HG03378 (cell line): Measurements from ENCODE around the gene MID1.

ENCODE experiments used
- ATAC-seq: cut with Tn5 transposase; IDR thresholded peaks from one replicate; pipeline ENCODE4 v1.9.1; 2021; ENCODE audit warnings: mild to moderate bottlenecking, moderate library complexity; ENCODE audit not compliant: unreplicated experiment

MID1 gene

GRCh38 chrX:10450229-10450958 lies 170.0 kb downstream of the MID1 start:
- no peak for ATAC-seq

- ATAC-seq, result no peak
Observed at GRCh38 chrX:10447564-10448214, 172.7 kb downstream of the MID1 start.

- no peak for ATAC-seq
Observed at GRCh38 chrX:10444204-10444603, 176.2 kb downstream of the MID1 start.

DNA sequence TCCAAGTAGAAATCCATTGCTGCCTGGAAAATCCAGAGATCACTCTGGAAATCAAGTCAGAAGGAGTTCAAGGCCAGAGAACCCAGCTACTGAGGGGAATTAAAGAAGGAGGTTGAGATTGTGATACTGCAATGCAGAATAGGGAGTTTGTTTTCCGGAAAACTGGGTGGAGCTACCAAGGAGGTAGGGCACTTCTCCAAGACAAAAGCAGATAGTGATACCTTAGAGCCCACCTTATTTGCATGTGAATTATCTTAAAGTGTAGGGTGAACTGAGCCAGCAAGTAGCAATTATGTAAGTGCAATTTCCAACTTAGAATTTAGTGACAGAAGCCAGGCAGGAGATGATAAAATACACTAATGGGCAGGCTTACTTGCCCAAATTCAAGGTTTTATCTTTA lies 178.9 kb downstream of the MID1 start:
- ATAC-seq, result no peak

GRCh38 chrX:10433296-10433965 lies 187.0 kb downstream of the MID1 start:
- ATAC-seq, result no peak

- no peak for ATAC-seq
Observed at GRCh38 chrX:10429908-10430307, 190.5 kb downstream of the MID1 start.

- no peak for ATAC-seq
Observed at GRCh38 chrX:10427249-10427648, 193.1 kb downstream of the MID1 start.

DNA sequence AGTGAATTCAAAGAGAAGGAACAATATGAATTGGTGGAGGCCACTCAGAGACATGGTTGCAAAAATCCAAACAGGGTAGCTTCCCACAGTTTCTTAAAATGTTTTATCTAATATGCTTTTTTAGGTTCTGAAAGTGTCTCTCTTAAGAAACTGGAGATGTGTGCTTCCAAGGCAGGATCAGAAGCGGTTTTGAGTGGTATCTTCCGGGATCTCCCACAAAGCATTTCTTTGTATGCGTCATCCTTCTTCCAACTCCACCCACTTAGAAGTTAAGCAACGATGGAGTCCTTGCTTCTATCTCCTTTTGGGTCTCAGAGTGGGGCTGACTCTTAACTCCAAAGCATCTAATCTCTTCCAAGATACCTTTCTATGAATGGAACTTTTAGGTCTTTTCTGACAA lies 196.7 kb downstream of the MID1 start:
- no peak for ATAC-seq

GRCh38 chrX:10420134-10420533 lies 200.3 kb downstream of the MID1 start:
- ATAC-seq, result no peak

DNA sequence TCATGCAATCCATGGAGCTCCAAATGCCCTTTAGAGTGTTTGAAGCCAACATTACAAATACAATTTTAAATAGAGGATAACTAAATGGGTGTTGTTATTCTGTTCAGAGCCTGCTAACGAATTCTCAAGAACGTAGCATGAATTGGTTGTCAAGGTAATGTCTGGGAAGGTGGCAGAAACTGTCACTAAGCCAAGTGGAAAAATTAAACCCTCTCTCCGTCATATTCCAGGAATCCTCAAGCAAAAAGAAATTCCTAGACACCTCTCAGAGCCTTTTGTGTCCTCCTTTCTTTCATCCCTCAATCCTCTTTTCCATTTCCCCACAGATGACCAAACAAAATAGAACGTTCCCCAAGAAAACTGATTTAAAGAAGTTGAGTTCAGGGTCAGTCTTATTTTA lies 204.0 kb downstream of the MID1 start:
- ATAC-seq, result no peak

GRCh38 chrX:10415306-10416001 lies 204.9 kb downstream of the MID1 start:
- no peak for ATAC-seq

DNA sequence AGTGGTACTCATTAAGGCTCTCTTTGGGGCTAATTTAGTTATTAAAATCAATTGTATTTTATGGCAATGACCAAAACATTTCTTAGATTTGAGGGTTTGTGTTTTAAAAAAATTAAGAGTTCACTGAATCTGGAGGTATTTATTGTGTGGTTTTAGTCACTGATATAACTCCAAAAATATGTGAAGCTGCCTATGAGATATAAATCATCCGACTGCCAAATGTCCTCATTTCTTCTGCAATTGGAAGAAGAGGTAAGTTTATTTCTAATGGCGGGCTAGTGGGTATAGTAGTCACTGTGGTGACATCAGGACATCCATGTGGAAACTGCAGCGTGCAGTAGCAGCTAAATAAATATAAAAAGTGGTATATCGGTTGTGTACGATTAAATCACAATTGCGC lies 205.5 kb downstream of the MID1 start:
- no peak for ATAC-seq

DNA sequence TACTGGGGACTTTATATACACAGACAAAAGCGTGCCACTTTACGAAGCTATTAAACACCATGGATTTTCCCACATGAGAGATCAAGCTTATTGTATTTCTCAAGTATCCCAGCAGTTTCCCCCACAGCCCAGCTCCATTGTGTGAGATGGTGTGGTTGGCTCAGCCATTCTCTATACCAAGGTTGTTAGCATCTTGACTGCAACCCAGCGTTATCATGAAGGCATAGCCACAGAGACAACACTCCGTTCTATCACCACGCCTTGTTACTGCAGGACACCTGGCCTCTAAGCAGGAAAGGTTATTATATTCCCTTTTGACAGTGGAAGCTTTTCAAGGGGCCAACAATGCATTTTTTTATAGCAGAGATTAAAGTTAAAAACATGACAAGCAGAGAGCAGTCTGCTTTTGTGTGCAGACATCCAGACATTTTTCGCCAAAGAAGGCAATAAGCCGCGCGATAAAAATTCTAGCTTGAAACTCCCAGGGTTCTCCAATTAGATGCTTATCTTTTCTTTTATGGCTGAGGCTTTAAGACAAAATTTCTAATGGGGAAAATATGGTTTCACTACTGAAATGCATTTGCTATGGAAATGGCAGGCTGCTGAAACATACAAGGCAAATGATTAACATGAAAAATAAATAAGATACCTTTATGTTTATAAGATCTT lies 206.1 kb downstream of the MID1 start:
- no peak for ATAC-seq

DNA sequence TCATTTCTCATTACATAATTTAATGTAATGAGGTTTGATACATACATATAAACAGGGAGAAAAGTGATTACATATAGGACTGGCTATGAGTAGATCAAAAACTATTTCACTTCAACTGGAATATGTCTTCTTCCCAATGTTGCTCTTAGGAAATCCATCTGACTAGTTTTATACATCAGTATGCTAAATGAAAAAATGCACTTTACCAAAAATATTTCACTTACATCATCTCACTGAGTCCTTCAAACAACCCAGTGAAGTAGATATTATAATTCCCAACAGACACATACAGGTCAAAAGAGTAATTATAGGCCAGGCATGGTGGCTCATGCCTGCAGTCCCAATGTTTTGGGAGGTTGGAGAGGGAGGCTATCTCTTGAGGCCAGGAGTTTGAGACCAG lies 215.9 kb downstream of the MID1 start:
- no peak for ATAC-seq

GRCh38 chrX:10401239-10401638 lies 219.1 kb downstream of the MID1 start:
- no peak for ATAC-seq

- no peak for ATAC-seq
Observed at GRCh38 chrX:10399043-10399741, 221.2 kb downstream of the MID1 start.

DNA sequence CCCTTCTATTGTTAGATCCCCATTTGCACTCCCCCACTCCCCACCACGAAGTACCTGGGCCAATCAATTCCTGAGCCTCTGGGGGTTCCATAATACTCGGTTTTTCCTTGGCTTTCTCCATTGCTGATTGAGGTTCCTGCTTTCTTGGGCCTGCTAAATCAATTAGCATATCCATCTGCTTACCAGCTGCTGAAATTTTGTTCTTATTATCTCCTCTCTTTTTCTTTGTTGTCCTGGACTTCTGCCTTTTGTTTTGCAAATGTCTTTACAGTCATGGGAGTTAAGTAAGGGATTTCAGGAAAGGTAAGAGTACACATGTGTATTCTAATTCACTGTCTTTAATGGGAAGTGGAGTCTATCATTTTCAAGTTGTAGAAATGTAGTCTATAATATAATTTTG lies 222.2 kb downstream of the MID1 start:
- no peak for ATAC-seq

- ATAC-seq, result no peak
Observed at GRCh38 chrX:10397349-10397748, 223.0 kb downstream of the MID1 start.

DNA sequence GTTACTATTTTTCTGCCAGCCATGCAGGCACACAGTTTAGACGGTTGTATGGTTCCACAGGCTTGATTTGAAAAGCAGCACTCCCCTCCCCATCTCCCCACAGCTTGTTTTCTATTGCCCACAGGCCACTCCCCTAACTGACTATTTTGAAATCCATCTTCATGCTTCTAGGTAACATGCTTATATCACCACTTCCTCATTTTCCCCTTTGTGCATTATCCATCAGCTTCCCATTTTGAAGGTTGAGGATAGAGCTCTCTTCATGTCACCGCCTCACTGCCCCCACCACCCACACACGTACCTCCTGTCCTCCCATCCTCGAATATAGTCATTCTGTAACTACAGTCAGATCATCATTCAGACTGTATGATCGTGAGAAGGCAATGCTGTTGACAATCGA lies 224.7 kb downstream of the MID1 start:
- no peak for ATAC-seq
